CD4-positive, alpha-beta T cell treated with Interleukin-4 for 4 hours (primary cell): ENCODE results near the gene NKAIN4.
A peak's percentile ranks its signal among the peaks of the same experiment; 100 is the strongest.

Experiments
- DNase-seq: peaks from one replicate; pipeline ENCODE4 v3.0.0-alpha.2; 2020

The NKAIN4 gene

DNA sequence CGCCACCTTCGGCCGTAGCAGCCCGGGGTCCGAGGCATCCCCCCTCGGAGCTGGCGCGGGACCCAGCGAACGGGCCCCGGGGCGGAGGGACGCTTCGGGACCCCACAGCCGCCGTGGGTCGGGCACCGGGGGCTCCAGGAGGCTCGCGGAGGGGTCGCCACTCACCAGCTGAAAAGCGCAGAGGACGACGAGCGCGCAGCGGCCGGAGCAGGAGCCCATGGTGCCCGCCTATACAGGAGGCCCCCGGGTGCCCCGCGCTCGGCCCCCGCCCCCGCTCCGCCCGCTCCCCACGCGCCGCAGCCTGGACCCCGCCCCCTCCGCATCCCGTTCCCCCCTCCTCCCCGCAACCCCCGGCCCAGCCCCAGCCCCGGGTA, at the start of gene NKAIN4:
Gene NKAIN4 (minus strand): TSS at position 232 of the 374 bp plus-strand sequence. CDS start 13 bp downstream, at position 219.
- no peak for DNase-seq

GRCh38 chr20:63303095-63303666, 48.9 kb upstream of the NKAIN4 start:
- no peak for DNase-seq

DNA sequence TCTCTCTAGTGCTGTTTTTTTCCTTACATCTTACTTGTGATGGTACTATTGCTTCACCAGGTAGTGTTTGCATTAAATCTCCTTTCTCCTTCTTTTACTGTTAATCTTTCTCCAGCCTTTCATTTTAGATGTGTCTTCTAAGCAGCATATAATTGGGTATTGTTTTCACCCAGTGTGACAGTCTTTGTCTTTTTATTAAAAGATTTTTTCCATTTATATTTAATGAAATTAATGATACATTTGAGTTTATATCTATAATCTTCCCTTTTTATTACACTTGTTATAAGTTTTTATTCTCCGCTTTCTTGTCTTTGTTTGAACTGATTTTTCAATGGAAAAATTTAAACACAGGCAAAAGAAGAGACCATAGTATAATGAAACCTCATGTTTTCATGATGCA, 47.4 kb upstream of the NKAIN4 start:
- DNase-seq = no peak

DNA sequence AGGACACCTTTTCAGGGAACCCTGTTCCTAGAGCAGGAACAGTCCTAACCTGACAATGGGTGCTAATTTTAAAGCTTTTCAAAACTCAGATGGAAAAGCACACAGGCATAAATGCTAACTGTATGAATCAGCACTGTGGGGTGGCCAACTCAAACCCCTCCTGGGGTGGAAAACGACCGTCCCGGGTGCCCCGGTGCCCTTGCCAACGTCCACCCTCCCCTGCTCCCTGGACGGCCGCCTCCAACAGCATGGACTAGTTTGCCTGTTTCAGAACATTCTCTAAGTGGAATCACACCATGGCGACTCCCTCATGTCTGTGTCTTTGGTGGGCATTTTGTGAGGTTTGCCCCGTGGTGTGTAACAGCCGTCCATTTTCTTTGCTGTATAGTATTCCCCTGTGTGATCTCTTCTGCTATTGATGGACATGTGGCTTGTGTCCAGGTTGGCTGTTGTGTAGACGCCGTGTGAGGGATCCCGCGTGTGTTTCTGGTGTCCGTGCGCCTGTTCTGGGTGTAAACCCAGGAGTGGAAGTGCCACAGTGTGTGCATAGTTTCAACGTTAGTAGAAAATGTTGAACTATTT, 44.6 kb upstream of the NKAIN4 start:
- no peak for DNase-seq

- no peak for DNase-seq
Observed at GRCh38 chr20:63297796-63298572, 43.7 kb upstream of the NKAIN4 start.

GRCh38 chr20:63297371-63297781, 43.1 kb upstream of the NKAIN4 start:
- no peak for DNase-seq

- no peak for DNase-seq
Observed at GRCh38 chr20:63296531-63297299, 42.5 kb upstream of the NKAIN4 start.

DNA sequence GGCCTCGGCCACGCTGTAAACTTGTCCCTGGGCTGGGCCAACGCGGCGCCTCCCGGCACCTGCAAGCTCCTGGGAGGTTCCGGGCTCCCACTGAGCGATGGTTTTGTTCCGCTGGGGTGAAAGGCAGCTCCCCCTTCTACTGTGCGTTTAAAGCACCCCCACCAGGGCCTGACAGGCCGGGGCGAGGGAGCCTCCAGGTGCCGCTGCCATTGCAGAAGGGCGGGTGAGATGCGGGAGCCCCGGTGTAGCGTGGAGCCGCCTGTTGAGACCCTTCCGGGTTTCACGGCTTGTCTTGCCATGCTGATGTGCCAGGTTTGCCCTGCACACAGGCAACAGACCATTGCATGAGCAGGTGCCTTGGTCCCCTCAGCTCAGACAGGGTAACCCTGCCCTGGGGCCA, 41.6 kb upstream of the NKAIN4 start:
- no peak for DNase-seq

- no peak for DNase-seq
Observed at GRCh38 chr20:63295422-63295821, 41.2 kb upstream of the NKAIN4 start.

DNA sequence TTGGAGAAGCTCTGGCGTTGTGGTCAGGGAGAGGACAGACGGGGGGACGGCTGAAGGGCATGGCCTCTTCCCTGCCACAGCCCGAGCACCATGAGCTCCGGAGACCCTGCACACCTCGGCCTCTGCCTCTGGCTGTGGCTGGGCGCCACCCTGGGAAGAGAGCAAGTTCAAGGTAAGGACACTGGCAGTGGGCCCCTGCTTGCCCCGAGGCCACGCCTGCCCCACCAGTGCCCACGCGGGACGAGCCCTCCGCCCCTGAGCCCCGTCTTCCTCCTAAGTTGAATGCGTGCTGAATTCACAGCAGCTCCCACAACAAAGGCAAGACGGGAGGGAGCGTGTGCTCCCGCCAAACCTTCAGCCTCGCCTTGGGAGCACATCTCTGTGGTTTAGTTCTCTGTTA, 40.8 kb upstream of the NKAIN4 start:
- DNase-seq = no peak

DNA sequence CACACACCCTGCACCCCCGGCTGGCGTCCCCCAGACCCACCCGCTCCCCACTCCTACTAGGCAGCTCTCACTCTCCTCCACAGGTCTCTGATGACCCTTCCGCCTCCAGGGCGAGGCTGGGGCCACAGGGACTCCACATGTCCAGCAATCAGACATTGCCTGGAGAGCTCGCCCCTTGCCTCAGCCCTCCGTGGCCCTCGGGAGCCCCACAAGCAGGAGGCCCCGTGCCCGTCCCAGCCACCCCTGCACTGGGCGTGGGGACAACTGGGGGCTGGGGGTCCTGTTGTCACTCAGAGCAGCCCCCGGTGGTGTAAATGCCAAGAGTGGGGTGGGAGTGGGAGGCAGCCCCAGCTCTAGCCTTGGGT, 40.3 kb upstream of the NKAIN4 start:
- DNase-seq = no peak

DNA sequence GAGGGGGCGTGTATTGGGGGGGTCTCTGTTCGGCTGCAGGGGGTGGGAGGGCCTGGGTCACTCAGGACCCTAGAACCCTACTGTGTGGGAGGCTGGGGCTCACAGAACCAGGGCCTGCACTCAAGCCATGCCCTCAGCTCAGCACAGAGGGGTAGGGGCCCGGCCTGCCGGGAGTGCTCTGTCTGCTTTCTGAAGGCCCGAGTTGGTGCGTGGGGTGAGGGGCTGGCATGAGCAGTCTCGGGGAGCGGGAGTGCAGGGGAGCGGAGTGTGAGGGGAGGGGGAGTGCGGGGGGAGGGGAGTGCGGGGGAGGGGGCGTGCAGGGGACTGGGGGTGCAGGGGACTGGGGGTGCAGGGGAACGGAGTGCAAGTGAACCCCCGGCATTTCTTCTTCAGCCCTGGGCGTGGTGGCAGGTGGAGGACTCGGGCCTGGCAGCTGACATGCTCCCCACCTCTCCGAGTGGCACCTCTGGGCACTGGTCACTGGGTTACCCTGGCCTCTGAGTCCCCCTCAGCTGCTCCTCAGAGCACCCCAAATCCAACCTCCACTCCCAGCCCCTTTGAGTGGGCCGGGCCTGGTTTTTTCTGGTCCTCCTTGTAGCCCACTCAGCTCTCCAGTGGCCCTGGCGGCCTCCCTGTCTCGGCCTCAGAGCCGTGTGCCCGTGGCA, 39.7 kb upstream of the NKAIN4 start:
- DNase-seq = no peak

DNA sequence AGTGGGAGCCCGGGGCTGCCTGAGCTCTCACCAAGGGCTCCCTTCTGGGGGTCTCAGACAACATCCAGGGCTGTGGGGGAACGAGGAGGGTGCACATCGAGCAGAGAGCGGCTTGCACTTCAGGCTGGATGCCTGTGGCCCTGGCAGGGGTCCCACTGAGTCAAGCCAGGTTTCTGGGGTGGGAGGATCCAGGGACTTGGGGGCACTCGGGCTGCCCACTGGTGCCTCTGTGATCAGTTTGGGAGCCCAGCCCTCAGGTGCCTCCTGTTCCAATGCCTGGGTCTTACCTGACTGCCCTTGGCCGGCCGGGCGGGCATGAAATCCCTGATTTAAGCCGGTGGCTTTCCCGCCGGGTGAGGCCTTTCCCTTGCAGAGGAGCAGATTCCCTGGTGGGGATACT, 39.2 kb upstream of the NKAIN4 start:
- DNase-seq = no peak

GRCh38 chr20:63292904-63293303, 38.6 kb upstream of the NKAIN4 start, which contains the start of gene COL20A1:
Gene COL20A1 (plus strand): TSS chr20:63293186. CDS start chr20:63295108, 1,922 bp downstream.
- no peak for DNase-seq

DNA sequence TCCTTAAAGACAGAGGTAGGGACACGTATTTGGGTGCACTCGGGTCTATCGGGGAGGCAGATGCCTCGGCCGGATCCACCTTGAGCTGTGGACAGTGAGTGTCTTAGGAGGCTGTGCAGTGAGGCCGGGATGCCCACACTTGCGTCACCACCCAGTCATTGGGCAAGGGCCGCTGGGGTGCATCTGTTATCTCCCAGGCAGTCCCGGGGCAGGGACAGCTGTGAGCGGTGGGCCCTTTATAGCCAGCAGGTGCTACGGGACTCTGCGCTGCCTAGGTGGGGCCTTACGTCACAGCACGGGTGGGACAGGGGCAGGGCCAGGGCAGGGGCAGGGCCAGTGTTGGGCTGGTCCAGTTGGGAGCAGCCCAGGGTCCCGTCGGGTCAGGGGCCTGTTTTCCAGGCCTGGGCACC, 38.0 kb upstream of the NKAIN4 start:
- DNase-seq = no peak

GRCh38 chr20:63291811-63292210, 37.5 kb upstream of the NKAIN4 start:
- no peak for DNase-seq

GRCh38 chr20:63290677-63291472, 36.6 kb upstream of the NKAIN4 start:
- DNase-seq = peak; percentile 13

GRCh38 chr20:63290136-63290676, 35.9 kb upstream of the NKAIN4 start:
- DNase-seq = no peak

- DNase-seq = no peak
Observed at GRCh38 chr20:63289311-63290135, 35.3 kb upstream of the NKAIN4 start.

- DNase-seq = no peak
Observed at GRCh38 chr20:63288581-63289251, 34.5 kb upstream of the NKAIN4 start.
